Stimulated activated CD4-positive, alpha-beta T cell treated with anti-CD3 and anti-CD28 coated beads, Interleukin-12 subunit alpha, Interleukin-12 subunit beta, amount 100 ng/mL, for 4 hours (primary cell): ENCODE data around the gene SUPT4H1.

Experiments
- DNase-seq: peaks from one replicate; pipeline ENCODE4 v3.0.0-alpha.2; 2020

Gene SUPT4H1

DNA sequence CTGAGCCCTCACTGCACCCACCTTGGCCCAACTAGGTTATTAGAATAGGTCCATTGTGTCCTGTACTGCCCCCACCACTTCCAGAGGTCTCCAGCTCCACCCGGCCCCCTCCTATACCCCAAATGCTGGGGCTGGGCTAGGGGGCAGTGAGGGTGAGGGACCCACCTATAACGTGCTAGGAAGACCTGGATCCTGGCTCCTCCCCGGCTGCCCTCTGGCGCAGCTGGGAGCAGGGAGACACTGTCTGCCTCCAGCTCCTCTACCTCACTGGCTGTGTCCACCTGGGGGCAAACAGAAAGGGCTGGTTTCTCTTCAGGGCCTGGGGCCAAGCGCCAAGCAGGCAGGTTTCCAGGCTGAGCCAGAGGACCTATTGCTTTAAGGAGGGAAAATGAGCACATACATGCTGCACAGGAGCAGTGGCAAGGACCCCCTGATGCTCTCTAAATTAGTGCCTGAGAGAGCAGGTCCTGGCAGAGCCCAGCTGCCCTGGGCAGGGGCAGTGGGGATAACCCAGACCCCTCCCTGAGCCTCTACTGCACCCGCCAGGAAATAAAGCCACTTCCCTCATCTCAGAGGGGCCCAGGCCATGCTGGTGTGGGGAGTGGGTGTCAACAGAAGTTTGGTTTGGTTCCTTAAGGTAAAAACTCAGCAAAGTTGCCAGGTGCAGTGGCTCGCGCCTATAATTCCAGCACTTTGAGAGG lies 35.6 kb downstream of the SUPT4H1 start:
- no peak for DNase-seq

- no peak for DNase-seq
Measured at GRCh38 chr17:58315750-58316149, 36.3 kb downstream of the SUPT4H1 start.

- DNase-seq, result no peak
Measured at GRCh38 chr17:58315281-58315711, 36.7 kb downstream of the SUPT4H1 start.

DNA sequence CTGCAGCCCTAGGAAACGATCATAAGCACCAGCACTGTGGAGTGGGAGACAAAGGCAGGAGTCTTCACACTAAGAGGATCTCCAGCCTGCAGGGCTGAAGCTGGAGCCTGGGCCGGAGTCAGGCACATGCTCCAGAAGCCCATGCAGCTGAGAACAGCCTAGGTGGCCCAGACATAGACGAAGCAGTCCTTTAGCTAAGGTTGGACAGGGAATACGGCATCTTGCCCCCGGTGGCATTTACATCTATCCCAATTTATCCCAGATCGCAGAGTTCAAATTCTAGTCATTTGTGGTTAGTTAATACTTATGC lies 37.3 kb downstream of the SUPT4H1 start:
- no peak for DNase-seq

DNA sequence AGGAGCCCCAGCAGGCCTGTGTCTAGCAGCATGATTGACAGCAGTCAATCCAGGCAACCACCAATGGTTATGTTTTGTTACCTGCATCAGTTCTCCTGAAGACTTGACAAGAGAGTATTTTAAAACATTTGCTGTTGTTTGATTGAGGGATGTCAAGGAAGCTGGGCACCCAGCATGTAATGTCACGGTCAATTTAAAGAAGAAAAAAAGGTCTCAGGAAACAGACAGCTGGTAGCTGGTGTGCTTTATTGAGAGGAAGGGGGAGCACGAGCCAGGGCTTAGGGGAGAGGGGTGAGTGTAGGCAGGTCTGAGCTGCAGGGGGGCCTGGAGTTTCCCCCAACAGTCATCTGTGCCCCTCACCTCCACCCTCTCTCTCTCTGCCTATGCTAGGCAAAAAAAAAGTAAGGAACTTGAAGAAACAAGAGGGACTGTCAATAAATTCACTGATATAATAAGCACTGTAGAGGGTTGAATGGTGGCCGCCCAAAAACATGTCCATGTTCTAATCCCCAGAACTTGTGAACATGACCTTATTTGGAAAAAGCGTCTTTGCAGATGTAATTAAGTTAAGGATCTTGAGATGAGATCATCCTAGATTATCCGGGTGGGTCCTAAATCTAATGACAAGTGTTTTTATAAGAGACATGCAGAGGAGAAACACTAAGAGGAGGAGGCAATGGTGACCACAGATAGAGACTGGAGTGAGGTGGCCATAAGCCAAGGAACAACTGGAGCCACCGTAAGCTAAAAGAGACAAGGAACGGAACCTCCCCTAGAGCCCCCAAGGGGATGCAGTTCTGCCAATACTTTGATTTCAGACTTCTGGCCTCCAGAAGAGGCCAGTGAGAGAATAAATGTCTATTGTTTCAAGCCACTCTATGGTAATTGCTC lies 37.9 kb downstream of the SUPT4H1 start:
- no peak for DNase-seq

- DNase-seq, result no peak
Measured at GRCh38 chr17:58312829-58313228, 39.2 kb downstream of the SUPT4H1 start.

GRCh38 chr17:58312021-58312630 lies 39.9 kb downstream of the SUPT4H1 start:
- DNase-seq, result no peak

- no peak for DNase-seq
Measured at GRCh38 chr17:58311429-58311894, 40.5 kb downstream of the SUPT4H1 start.

DNA sequence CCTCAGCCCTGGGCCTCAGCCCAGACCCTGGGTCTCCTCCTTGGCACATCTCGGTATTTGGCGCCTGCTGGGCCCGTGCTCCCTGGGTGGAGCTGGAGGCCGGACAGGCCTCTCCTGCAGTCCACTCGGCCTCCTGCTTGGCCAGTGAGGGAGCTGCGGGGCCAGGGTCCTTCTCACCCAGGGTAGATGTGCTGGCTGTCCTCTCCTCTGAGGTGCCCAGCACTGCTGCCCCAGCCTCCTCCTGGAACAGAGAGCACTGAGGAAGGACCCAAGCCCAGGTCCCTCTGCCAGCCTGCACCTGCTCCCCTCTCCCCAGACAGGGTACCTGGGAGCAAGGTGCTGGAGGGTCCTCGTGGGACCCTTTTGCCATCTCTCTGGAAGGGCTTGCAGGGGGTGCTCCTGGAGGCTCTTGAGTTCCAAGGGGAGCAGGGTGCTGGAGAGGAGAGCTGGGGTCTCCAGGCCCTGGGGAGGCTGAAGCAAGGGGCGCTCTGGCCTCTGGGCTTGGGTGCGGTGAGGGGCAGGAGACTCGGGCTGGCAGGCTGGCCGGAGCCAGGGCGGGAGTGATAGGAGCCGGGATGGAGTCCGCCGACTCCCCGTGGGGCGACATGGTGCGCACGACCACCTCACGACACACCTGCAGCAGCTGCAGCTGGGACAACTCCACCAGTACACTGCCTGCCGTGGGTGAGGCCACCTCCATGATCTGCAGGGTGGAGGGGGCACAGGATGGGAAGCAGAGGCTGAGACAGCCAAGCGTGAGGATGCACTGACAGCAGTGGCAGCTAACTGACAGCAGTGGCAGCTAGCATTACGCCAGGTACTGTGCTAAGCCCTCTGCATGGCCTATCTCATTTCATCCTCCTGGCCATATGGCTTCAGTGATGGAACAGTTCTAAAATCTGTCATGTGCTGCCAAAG lies 41.2 kb downstream of the SUPT4H1 start:
- DNase-seq, result no peak

GRCh38 chr17:58309918-58310259 lies 42.1 kb downstream of the SUPT4H1 start:
- no peak for DNase-seq

GRCh38 chr17:58308985-58309917 lies 42.8 kb downstream of the SUPT4H1 start:
- no peak for DNase-seq

- DNase-seq, result no peak
Measured at GRCh38 chr17:58308173-58308984, 43.6 kb downstream of the SUPT4H1 start.

DNA sequence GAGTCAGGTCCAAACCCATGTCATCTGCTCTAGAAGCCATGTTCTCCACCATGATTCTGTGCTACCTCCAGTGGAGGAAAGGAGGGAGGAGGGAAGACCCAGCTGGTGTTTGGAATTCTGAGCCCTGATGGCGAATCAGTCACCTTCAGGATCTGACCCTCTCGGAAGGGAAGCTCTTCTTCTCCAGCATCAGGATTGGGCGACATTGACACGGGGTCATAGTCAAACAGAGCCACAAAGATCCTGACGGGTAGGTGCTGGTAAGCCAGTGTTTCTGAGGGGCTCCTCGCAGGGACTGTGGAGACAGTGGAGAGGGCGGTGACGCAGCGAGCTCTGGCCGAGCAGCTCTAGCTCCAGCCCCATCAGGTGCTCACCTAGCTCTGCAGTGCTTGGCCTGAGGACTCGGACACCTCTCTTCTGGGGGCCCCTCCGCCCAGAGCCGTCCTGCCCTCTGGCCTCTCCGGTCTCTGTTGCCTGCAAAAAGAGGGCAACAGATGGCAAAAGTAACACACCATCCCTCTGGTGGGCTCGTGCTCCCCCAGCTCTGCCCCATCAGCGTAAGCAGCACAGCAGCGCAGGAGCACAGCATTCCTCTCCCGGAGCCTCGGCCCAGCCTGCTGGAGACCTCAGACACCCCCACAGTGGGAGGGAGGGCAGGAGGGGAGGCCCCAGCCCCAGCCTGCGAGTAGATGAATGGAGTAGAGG lies 44.4 kb downstream of the SUPT4H1 start:
- no peak for DNase-seq

- DNase-seq, result no peak
Measured at GRCh38 chr17:58306131-58306951, 45.7 kb downstream of the SUPT4H1 start.

GRCh38 chr17:58305626-58306025 lies 46.4 kb downstream of the SUPT4H1 start:
- no peak for DNase-seq

GRCh38 chr17:58304750-58305486 lies 47.1 kb downstream of the SUPT4H1 start:
- no peak for DNase-seq

GRCh38 chr17:58303971-58304749 lies 47.8 kb downstream of the SUPT4H1 start:
- peak; percentile 54 for DNase-seq
